HG03432 (cell line): ENCODE data around the gene SLC26A1.
"Not testable (repeated sequence)": the region's sequence is repeated elsewhere in the genome, so short reads cannot be mapped to it uniquely, and the experiment has no call there.

Experiments used
- ATAC-seq: cut with Tn5 transposase; IDR thresholded peaks from one replicate; pipeline ENCODE4 v1.9.1; 2021; ENCODE audit warnings: mild to moderate bottlenecking, moderate library complexity; ENCODE audit not compliant: unreplicated experiment

Gene SLC26A1

GRCh38 chr4:986428-986878, 6.8 kb downstream of the SLC26A1 start:
- ATAC-seq = peak; percentile 14

- ATAC-seq = no peak
Measured at GRCh38 chr4:985123-985830, 7.9 kb downstream of the SLC26A1 start.

GRCh38 chr4:984336-985054, 8.7 kb downstream of the SLC26A1 start:
- ATAC-seq = no peak

- no peak for ATAC-seq
Measured at GRCh38 chr4:982814-983213, 10.4 kb downstream of the SLC26A1 start.

GRCh38 chr4:982291-982690, 10.9 kb downstream of the SLC26A1 start:
- ATAC-seq = no peak

- no peak for ATAC-seq
Measured at GRCh38 chr4:978957-979701, 14.1 kb downstream of the SLC26A1 start.

GRCh38 chr4:976016-976415, 17.2 kb downstream of the SLC26A1 start:
- not testable (repeated sequence) for ATAC-seq

- no peak for ATAC-seq
Measured at GRCh38 chr4:974668-975067, 18.5 kb downstream of the SLC26A1 start.

GRCh38 chr4:973431-974397, 19.5 kb downstream of the SLC26A1 start, which contains the start of gene DGKQ:
TSS of gene DGKQ (minus strand) at chr4:973569. CDS start at chr4:973482, 87 bp downstream.
- ATAC-seq = peak; percentile 66

- ATAC-seq = peak; percentile 55
Measured at GRCh38 chr4:972651-973424, 20.4 kb downstream of the SLC26A1 start.

- no peak for ATAC-seq
Measured at GRCh38 chr4:971666-972500, 21.3 kb downstream of the SLC26A1 start.

GRCh38 chr4:970854-971520, 22.2 kb downstream of the SLC26A1 start:
- no peak for ATAC-seq

- ATAC-seq = no peak
Measured at GRCh38 chr4:970046-970745, 23.0 kb downstream of the SLC26A1 start.

GRCh38 chr4:968621-969394, 24.4 kb downstream of the SLC26A1 start:
- no peak for ATAC-seq

GRCh38 chr4:968221-968620, 25.0 kb downstream of the SLC26A1 start:
- no peak for ATAC-seq

GRCh38 chr4:967113-968104, 25.8 kb downstream of the SLC26A1 start:
- ATAC-seq = no peak
